WTC11 (cell line): ENCODE results near the gene SLC25A24. TPM values are rescaled to one million over a fixed set of nuclear protein-coding genes. Genes with fewer than 3 reads are reported as not detected.
"Not testable (repeated sequence)": the region's sequence is repeated elsewhere in the genome, so short reads cannot be mapped to it uniquely, and the experiment has no call there.

Experiments used
- ATAC-seq: fragments of 200-7000 bp; cut with Tn5 transposase; 2 replicates; pipeline ENCODE4 v1.10.0; 2021; ENCODE audit warnings: mild to moderate bottlenecking, moderate library complexity
- CTCF ChIA-PET: fragments of 300-600 bp; sonication (Branson Sonifier 250); formaldehyde crosslinking; loops from one replicate; lab custom pipeline; 2021; ENCODE audit warnings: antibody characterized with exemption; lab: Charles Lee
- POLR2A ChIA-PET: fragments of 350-600 bp; sonication (Branson Sonifier 250); formaldehyde crosslinking; loops from one replicate; lab custom pipeline; 2021; ENCODE audit warnings: antibody characterized with exemption; lab: Charles Lee
- DNase-seq: peaks from one replicate; pipeline ENCODE4 v3.0.0; 2021; ENCODE audit warnings: low spot score
- H3K27ac Mint-ChIP-seq: 2 replicates; pipeline ENCODE4 v1.8.0; 2021; ENCODE audit warnings: mixed read lengths
- H3K27me3 Mint-ChIP-seq: 2 replicates; pipeline ENCODE4 v1.8.0; 2021; ENCODE audit warnings: low read depth, mild to moderate bottlenecking, moderate library complexity, mixed read lengths
- H3K36me3 Mint-ChIP-seq: 2 replicates; pipeline ENCODE4 v1.8.0; 2021; ENCODE audit warnings: mixed read lengths
- H3K4me1 Mint-ChIP-seq: 2 replicates; pipeline ENCODE4 v1.8.0; 2022; ENCODE audit warnings: mixed read lengths
- H3K4me3 Mint-ChIP-seq: 2 replicates; pipeline ENCODE4 v1.8.0; 2021; ENCODE audit warnings: mild to moderate bottlenecking, moderate library complexity, mixed read lengths
- H3K9me3 Mint-ChIP-seq: 2 replicates; pipeline ENCODE4 v1.8.0; 2021; ENCODE audit warnings: mixed read lengths
- ELF4 ChIP-seq: sonication (generic); formaldehyde crosslinking; IDR thresholded peaks from 2 replicates; pipeline ENCODE4 v1.8.1; 2022; ENCODE audit warnings: low read depth, mild to moderate bottlenecking, moderate library complexity, missing genetic modification reagents
- HMGA2 ChIP-seq: fragments of 250-450 bp; sonication (Bioruptor Pico); IDR thresholded peaks from 2 replicates; pipeline ENCODE4 v1.4.0; 2021; ENCODE audit warnings: mild to moderate bottlenecking, moderate library complexity
- JAZF1 ChIP-seq: fragments of 250-450 bp; sonication (Bioruptor Pico); IDR thresholded peaks from 2 replicates; pipeline ENCODE4 v1.9.0; 2021; ENCODE audit warnings: moderate library complexity, mild to moderate bottlenecking, inconsistent platforms
- KAT7 ChIP-seq: sonication (generic); formaldehyde crosslinking; IDR thresholded peaks from 2 replicates; pipeline ENCODE4 v1.8.1; 2023; ENCODE audit warnings: missing genetic modification reagents, mild to moderate bottlenecking, borderline replicate concordance
- NFE2L1 ChIP-seq: sonication (generic); formaldehyde crosslinking; IDR thresholded peaks from 2 replicates; pipeline ENCODE4 v1.8.1; 2023; ENCODE audit warnings: missing genetic modification reagents
- OVOL2 ChIP-seq: fragments of 250-450 bp; sonication (Bioruptor Pico); IDR thresholded peaks from 2 replicates; pipeline ENCODE4 v1.9.0; 2021; ENCODE audit warnings: mild to moderate bottlenecking, borderline replicate concordance
- total RNA-seq: library from RNA; stranded (reverse); gene quantifications from 3 replicates; pipeline ENCODE4 v1.2.3, GENCODE V29; 2021
- TF ChIP-seq, protein P1 (sequence below): sonication (generic); formaldehyde crosslinking; conservative IDR thresholded peaks from 2 replicates; pipeline ENCODE4 v1.8.1; 2023; ENCODE audit warnings: mild to moderate bottlenecking, low read depth, missing genetic modification reagents, moderate library complexity

Gene SLC25A24
- total RNA-seq, 1 experiment from 2014 or later = 39.1 TPM

DNA sequence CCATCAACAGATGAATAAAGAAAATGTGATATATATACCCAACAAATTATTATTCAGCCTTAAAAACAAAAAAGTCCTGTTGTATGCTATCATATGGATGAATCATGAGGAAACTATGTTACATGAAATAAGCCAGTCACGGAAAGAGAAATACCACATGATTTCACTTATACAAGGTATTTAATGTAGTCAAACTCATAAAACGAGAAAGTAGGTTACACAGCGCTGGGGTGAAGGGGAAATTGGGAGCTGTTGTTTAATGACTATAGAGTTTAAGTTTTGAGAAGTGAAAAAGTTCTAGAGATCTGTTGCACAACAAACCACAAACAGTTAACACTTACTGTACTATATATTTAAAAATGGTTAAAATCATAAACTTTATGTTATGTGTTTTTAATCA is 58.5 kb downstream of the SLC25A24 start (continued):
- TF ChIP-seq, protein P1, sequence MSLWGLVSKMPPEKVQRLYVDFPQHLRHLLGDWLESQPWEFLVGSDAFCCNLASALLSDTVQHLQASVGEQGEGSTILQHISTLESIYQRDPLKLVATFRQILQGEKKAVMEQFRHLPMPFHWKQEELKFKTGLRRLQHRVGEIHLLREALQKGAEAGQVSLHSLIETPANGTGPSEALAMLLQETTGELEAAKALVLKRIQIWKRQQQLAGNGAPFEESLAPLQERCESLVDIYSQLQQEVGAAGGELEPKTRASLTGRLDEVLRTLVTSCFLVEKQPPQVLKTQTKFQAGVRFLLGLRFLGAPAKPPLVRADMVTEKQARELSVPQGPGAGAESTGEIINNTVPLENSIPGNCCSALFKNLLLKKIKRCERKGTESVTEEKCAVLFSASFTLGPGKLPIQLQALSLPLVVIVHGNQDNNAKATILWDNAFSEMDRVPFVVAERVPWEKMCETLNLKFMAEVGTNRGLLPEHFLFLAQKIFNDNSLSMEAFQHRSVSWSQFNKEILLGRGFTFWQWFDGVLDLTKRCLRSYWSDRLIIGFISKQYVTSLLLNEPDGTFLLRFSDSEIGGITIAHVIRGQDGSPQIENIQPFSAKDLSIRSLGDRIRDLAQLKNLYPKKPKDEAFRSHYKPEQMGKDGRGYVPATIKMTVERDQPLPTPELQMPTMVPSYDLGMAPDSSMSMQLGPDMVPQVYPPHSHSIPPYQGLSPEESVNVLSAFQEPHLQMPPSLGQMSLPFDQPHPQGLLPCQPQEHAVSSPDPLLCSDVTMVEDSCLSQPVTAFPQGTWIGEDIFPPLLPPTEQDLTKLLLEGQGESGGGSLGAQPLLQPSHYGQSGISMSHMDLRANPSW (CRISPR knock-in tag) = no peak
- TF ChIP-seq OVOL2 (CRISPR knock-in tag) = no peak
- no peak for TF ChIP-seq HMGA2 (CRISPR knock-in tag)

DNA sequence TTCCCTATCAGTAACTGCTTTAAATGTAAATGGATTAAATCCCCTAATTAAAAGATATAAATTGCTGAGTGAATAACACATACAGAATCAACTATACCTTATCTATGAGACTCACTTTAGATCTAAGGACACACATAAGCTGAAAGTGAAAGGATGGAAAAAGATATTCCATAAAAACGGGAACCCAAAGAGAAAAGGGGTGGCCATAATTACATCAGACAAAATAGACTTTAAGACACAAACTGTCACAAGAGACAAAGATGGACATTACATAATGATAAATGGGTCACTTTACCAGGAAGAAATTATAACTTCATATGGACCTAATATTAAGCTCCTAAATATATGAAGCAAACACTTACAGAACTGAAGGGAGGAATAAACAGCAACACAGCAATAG is 59.2 kb downstream of the SLC25A24 start:
- POLR2A ChIA-PET = no interaction called here
- ATAC-seq (no peak), DNase-seq (no peak)
- Mint-ChIP-seq H3K36me3 (peaks cover 47% of the 10 kb centered on the region), H3K27me3 (no peaks in the 10 kb centered on the region), H3K4me3 (no peak overlapping the region), H3K9me3 (peaks cover 14% of the 10 kb centered on the region), H3K4me1 (no peaks in the 10 kb centered on the region), H3K27ac (no peak overlapping the region)
- CTCF ChIA-PET = interaction anchor here (1.6 kb wide), 1 partner anchor 15 kb away, joined by 6 read pairs; no protein-coding TSS in a partner anchor
- TF ChIP-seq KAT7 (CRISPR knock-in tag) = no peak
- TF ChIP-seq ELF4 (CRISPR knock-in tag) = no peak

DNA sequence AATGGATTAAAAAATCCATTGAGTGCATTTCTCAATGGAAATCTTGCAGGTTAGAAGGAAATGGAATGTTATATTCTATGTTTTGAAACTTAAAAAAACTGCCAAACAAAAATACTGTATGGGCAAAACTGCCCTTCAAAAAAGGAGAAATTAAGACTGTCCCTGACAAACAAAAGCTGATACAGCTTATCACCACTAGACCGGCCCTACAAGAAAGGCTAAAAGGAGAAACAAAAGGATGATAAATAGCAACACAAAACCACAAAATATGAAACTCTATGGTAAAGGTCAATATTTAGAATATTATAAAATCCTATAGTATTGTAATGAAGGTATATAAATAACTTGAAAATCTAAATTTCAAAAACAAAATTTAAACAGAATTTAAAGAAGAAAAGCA is 60.0 kb downstream of the SLC25A24 start:
- ChIA-PET POLR2A (interaction anchor here (0.7 kb wide), 1 partner anchor 311 kb away, joined by 3 read pairs; no protein-coding TSS in a partner anchor), CTCF (interaction anchor here (1.6 kb wide), 1 partner anchor 15 kb away, joined by 6 read pairs; no protein-coding TSS in a partner anchor)
- no peak for ATAC-seq
- Mint-ChIP-seq H3K27me3 (no peaks in the 10 kb centered on the region), H3K9me3 (peaks cover 6% of the 10 kb centered on the region), H3K4me3 (no peak overlapping the region), H3K36me3 (peaks cover 44% of the 10 kb centered on the region), H3K4me1 (no peaks in the 10 kb centered on the region), H3K27ac (no peak overlapping the region)
- TF ChIP-seq JAZF1 (CRISPR knock-in tag) = no peak
- no peak for TF ChIP-seq NFE2L1 (CRISPR knock-in tag)
- no peak for DNase-seq

DNA sequence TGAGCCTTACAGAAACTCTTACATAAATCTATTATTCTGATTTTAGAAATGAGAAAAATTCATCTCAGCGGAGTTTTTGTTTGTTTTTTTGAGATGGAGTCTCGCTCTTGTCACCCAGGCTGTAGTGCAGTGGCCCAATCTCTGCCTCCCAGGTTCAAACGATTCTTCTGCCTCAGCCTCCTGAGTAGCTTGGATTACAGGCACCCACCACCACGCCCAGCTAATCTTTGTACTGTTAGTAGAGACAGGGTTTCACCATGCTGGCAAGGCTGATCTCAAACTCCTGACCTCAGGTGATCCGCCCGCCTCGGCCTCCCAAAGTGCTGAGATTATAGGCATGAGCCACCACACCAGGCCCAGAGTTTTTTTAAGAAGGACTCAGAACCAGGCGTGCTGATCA is 60.6 kb downstream of the SLC25A24 start:
- DNase-seq, CTCF ChIA-PET, H3K4me3 Mint-ChIP-seq, H3K9me3 Mint-ChIP-seq, ATAC-seq, H3K27ac Mint-ChIP-seq, H3K27me3 Mint-ChIP-seq, POLR2A ChIA-PET, H3K4me1 Mint-ChIP-seq: not testable (repeated sequence)
- H3K36me3 Mint-ChIP-seq = peaks cover 42% of the 10 kb centered on the region

DNA sequence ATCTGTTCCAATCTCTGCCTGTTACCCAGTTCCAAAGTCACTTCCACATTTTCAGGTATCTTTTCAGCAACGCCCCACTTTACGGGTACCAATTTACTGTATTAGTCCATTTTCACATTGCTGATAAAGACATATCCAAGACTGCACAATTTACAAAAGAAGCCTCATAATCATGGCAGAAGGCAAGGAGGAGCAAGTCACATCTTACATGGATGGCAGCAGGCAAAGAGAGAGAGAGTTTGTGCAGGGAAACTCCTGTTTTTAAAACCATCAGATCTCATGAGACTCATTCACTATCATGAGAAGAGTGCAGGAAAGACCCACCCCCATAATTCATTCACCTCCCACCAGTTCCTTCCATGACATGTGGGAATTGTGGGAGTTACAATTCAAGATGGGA is 67.0 kb downstream of the SLC25A24 start:
- H3K4me3 Mint-ChIP-seq, H3K27ac Mint-ChIP-seq, DNase-seq, ATAC-seq, CTCF ChIA-PET, H3K27me3 Mint-ChIP-seq, H3K4me1 Mint-ChIP-seq, POLR2A ChIA-PET: not testable (repeated sequence)
- H3K9me3 Mint-ChIP-seq = peaks cover 30% of the 10 kb centered on the region
- peaks cover 51% of the 10 kb centered on the region for H3K36me3 Mint-ChIP-seq

DNA sequence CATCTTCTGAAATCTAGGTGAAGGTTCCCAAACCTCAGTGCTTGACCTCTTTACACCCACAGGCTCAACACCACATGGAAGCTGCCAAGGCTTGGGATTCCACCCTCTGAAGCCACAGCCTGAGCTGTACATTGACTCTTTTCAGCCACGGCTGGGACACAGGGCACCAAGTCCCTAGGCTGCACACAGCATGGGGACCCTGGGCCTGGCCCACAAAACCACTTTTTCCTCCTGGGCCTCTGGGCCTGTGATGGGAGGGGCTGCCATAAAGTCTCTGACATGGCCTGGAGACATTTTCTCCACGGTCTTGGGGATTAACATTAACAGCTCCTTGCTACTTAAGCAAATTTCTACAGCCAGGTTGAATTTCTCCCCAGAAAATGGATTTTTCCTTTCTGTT is 67.8 kb downstream of the SLC25A24 start:
- DNase-seq, CTCF ChIA-PET, H3K4me1 Mint-ChIP-seq, POLR2A ChIA-PET, H3K27me3 Mint-ChIP-seq, H3K27ac Mint-ChIP-seq, H3K4me3 Mint-ChIP-seq, ATAC-seq: not testable (repeated sequence)
- Mint-ChIP-seq H3K36me3 (peaks cover 47% of the 10 kb centered on the region), H3K9me3 (peaks cover 30% of the 10 kb centered on the region)

DNA sequence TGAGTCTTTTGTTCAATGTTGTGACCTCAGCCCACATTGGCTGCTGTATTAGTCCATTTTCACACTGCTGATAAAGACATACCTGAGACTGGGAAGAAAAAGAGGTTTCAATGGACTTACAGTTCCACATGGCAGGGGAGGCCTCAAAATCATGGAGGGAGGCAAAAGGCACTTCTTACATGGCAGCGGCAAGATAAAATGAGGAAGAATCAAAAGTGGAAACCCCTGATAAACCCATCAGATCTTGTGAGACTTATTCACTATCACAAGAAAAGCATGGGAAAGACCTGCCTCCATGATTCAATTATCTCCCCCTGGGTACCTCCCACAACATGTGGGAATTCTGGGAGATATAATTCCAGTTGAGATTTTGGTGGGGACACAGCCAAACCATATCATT is 68.9 kb downstream of the SLC25A24 start:
- POLR2A ChIA-PET, H3K27ac Mint-ChIP-seq, H3K27me3 Mint-ChIP-seq, H3K4me1 Mint-ChIP-seq, DNase-seq, H3K4me3 Mint-ChIP-seq, CTCF ChIA-PET, ATAC-seq: not testable (repeated sequence)
- Mint-ChIP-seq H3K9me3 (peaks cover 30% of the 10 kb centered on the region), H3K36me3 (peaks cover 43% of the 10 kb centered on the region)
